HG03280 (cell line): ENCODE data around the gene GPX3.
A peak's percentile ranks its signal among the peaks of the same experiment; 100 is the strongest.

ENCODE experiments used
- ATAC-seq: cut with Tn5 transposase; IDR thresholded peaks from one replicate; pipeline ENCODE4 v1.9.1; 2021; ENCODE audit warnings: mild to moderate bottlenecking, moderate library complexity; ENCODE audit not compliant: unreplicated experiment

The GPX3 gene

GRCh38 chr5:151020304-151021110, at the start of gene GPX3:
GPX3 (plus strand) TSS chr5:151020591; CDS start chr5:151020655, 64 bp downstream.
- peak; percentile 45 for ATAC-seq

DNA sequence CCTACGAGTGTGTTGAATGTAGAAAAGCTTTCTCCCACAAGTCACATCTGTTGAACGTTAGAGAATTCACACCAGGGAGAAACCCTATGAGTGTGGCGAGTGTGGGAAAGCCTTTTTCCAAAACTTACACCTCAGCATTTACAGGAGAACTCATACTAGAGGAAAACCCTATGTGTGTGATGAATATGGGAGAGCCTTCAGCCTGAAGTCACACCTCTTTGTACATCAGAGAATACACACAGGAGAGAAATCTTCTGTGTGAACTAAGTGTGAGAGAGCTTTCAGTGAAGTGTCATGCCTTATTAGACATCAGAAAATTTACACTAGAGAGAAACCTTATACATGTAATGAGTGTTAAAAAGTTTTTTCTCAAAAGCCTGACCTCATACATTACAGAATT, 41.8 kb upstream of the GPX3 start:
- no peak for ATAC-seq

DNA sequence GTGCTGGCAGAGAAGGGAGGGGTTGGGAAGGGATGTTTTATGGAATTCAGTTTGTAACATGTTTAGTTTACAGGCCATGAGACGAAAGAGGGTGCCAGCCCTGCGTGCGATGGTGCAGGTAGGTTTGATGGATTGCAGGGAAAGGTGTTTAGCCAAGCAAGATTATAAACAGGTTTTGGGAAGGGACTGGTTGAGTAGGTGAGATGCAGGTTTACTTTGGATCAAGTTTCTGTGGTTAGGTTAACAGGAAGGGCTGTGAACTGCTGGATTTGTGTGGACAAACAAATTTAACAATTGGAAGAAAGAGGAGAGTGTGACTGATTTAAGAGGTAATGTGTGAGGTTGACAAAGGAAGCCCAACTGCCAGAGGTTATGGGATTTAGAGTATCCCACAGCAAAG, 32.6 kb upstream of the GPX3 start:
- ATAC-seq: no peak

DNA sequence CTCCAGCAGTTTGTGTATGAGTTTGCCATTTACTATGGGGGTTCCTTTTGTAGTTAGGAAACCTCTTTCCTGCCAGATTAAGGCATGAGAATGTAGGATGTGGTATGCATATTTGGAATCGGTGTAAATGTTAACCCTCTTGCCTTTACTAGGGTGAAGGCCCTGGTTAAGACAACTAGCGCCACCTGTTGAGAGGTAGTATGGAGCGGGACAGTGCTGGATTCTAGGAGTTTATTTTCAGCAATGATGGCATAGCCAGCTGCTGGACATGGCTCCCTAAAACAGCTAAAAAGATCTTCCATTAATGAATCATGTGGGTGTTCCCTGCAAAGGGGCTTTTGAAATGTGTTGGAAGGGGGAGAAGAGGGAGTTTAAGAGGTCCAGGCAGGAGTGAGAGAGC, 30.7 kb upstream of the GPX3 start:
- ATAC-seq: no peak

DNA sequence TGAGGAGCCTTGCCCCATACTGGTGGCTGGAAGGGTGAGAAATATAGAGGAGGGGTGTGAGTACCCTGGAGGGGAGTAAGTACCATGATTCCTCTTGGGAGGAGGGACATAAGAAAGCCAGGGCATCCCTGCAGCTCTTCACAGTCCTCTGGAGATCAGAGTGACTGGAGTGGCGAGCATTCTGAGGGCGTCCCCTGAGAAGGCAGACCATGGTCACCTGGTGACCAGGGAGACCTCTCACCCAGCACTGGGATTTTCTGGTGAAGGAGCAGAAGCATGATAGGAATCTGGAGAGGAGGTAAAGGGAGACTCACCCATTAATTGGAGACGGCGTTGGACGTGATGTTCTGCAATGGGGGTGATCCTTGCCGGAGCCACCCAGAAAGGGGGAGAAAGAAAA, 27.7 kb upstream of the GPX3 start:
- no peak for ATAC-seq

DNA sequence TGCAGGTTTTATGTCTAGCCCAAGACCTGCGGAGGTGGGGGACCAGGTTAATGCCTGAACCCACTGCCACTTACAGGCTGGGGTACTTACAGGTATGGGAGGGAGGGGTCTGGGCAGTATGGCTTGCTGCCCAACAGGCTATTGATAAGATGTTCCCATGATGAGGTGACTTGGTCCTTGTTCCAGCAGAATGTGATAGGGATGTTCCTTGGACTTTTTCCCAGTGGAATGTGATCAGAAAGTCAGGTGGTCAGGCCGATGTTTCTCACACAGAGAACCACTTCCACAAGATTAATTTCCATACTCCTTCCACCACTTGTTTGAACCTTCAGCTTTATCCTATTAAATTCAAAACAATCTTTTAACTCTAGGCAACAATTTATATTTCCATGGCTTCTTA, 27.0 kb upstream of the GPX3 start:
- no peak for ATAC-seq

- ATAC-seq: no peak
These were observed 26.5 kb upstream of the GPX3 start for GRCh38 chr5:150993826-150994412.

- no peak for ATAC-seq
These were observed 20.5 kb upstream of the GPX3 start for GRCh38 chr5:150999704-151000442.

GRCh38 chr5:151001436-151001835, 19.0 kb upstream of the GPX3 start:
- ATAC-seq: no peak

- no peak for ATAC-seq
These were observed 18.1 kb upstream of the GPX3 start for GRCh38 chr5:151002250-151002649.

DNA sequence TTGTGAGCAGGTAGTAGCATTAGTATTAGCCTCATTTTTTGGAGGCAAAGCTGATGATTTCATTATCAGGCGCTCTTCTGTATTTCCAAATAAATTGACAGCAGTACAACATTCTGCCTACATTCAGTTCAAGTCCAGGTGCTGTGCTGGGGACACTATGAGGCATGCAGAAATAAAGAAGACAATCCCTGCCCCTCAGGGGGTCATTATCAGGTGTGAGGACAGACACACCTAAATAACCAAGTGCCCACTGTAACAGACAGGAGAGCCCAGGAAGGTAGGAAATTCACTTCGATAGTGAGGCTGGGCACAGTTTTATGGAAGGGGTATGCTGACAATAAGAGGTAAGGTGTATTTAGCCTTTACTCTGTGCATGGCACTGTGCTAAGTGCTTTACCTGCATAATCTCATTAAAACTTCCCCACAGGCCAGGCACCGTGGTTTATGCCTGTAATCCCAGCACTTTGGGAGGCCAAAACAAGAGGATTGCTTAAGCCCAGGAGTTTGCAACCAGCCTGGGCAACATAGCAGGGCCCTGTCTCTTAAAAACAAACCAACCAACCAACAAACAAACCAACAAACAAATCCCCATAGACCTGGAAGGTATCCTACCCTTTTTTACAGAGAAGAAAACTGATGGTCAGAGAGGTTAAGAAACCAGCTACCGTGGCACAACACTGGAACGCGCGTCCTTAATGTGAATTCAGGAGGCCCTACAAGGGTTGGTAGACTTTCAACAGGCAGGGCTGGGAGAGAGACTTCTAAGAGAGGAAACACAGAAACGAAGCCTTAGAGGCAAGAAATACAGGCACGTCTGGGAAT, 17.5 kb upstream of the GPX3 start:
- no peak for ATAC-seq

DNA sequence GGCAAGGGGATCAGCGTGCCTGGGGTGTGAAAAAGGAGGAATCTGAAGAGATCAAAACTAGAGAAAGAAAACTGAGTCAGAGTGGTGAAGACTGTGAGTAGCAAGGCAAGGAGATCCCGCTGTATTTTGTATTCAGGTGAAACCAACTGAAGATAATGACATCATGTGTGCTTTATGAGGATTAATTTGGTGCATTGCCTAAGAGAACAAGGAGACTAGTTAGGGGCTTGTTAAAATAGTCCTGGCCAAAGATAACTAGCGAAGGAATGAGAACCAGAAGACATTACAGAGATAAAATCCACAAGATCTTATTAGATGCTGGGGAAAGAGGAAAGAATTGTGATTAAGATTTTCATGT, 16.9 kb upstream of the GPX3 start:
- ATAC-seq: no peak

- ATAC-seq: no peak
These were observed 15.9 kb upstream of the GPX3 start for GRCh38 chr5:151004499-151004898.

DNA sequence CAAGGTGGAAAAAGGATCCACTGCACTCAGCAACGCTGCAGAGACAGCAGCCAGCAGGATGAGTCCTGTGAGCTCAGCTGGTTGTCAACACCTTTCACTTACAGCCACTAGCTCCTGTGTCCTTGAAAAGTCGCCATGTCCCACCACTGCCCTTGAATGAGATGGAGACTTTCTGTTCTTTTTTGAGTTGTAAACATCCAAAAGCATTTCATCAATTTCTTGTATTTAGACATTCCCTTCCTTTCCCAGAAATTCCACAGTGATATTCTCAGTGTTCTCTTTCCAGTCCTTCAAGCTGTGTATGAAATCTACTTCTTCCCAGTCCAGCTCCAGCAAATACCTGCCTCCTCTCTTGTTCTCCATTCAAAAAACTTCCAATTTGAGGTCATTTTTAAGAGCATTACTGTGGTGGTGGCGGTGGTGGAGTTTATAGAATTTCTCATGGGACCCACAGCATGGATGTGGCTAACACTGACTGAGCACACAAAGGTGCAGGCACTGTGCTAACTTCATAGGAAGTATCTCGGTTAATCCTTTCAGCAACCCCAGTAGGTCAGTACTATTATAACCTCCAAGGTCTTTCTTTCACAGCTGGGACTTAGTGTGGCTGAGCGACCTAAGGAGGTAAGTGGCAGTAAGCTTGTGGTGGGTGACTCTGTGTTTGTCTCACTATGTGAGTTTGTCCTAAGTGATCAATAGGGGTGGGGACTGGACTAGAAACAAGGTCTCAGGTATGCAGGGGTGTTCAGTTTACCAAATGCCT, 15.0 kb upstream of the GPX3 start:
- no peak for ATAC-seq

- no peak for ATAC-seq
These were observed 14.3 kb upstream of the GPX3 start for GRCh38 chr5:151005950-151006576.

- no peak for ATAC-seq
These were observed 13.6 kb upstream of the GPX3 start for GRCh38 chr5:151006704-151007334.

DNA sequence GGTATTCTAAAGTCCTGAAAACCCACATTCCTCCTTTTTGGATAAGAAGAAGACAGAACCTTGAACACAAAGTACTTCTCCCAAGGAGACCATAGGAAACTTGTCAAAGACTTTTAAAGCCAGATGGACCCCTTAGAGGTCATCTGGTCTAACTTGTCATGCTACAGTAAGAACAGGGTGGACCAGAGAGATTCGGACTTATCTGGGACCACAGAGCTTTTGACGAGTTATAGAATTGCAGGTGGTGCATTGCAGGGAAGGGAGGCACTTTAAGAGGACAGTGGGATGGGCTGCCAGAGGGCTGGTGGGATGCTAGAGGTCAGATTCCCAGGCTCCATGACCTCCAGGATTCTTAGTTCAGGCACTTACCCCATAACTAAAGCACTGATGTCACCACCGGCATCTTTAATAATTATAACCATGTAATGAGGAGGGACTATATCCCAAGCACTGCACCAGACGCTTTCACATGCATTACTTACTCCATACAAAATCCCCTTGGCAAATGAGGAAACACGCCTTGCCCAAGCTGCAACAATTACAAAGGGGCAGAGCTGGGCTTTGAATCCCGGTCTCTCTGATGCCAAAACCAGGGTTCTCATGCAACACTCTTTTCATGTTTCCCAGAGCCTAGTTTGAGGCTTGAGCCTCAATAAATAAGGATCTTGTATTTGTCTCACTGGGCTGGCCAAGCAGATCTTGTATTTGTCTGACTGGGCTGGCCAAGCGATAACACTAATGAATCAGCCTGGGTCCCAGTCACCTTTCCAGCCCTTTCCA, 12.8 kb upstream of the GPX3 start:
- no peak for ATAC-seq

GRCh38 chr5:151008210-151008491, 12.2 kb upstream of the GPX3 start:
- no peak for ATAC-seq

DNA sequence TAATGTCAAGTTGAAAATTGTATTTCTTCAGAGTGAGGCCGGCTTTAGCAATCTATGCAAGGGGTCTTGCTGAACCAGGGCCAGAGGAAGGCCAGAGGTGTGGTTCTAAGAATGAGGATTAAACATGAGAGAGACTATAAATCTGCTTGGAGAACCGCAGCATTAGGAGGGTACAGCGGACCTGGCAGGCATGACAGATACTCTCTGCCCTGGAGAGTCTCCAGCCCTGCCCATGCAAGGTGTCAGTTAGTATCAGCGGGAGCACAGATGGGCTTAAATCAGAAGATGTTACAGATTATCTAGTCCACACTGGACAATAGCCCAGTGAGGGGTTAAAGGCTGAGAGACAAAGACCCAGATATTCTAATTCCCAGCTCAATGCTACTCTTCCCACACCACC, 11.5 kb upstream of the GPX3 start:
- no peak for ATAC-seq
